VCaP (cell line): ENCODE data around the gene FMOD.

ENCODE experiments used
- H3K27ac ChIP-seq: fragments of 450-650 bp; 2 replicates; pipeline ENCODE4 v1.5.1; 2017
- CTCF ChIP-seq: fragments of 450-650 bp; conservative IDR thresholded peaks from 2 replicates; pipeline ENCODE4 v1.5.1; 2017; ENCODE audit warnings: mild to moderate bottlenecking, moderate library complexity

The FMOD gene

GRCh38 chr1:203368624-203369451 lies 17.9 kb upstream of the FMOD start:
- H3K27ac ChIP-seq = no peak overlapping the region
- TF ChIP-seq CTCF = no peak; the same call in 1 of the 2 replicates

DNA sequence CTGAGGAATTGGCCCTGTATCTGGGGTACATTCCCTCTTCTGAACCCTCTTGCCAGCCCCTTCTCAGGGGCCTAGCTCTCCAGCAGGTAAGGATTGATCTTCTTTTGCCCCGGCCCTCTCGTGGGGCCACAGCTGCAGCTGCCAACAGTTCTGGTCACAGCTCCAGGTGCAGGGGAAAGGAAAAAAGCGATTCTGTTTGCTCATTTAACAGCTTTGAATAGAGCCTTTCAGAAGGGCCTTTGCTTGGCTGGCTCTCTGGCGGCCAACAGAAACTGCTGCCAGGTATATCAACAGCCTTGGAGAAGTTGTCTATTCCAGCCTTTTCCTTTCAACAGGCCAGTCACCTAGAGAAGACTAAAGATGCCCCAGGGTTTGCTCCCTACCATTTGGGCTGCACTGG lies 16.1 kb upstream of the FMOD start:
- H3K27ac ChIP-seq = no peak overlapping the region
- TF ChIP-seq CTCF = no peak

DNA sequence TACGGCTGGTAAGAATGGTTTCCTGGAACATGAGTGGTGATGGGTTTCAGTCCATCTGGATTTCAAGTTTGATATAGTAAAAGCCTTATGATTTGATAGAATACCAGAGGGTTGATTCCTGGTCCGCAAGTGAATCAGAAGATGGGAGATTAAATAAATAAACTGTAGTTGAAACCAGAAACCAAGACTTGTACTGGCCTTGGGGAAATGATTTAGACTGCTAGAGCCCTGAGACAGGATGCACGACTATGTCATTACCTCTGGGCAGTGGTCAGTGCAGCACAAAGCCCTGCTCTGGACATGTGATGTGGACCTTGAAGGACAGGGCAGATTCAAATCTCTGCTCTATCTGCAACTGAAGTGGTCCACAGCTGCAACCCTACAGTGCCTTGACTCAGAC lies 15.6 kb upstream of the FMOD start:
- no peak overlapping the region for H3K27ac ChIP-seq
- TF ChIP-seq CTCF = no peak

GRCh38 chr1:203364806-203365205 lies 13.9 kb upstream of the FMOD start:
- no peak for TF ChIP-seq CTCF
- H3K27ac ChIP-seq = no peak overlapping the region

- no peak overlapping the region for H3K27ac ChIP-seq
- TF ChIP-seq CTCF = no peak
These were observed 13.3 kb upstream of the FMOD start for GRCh38 chr1:203364094-203364801.

- no peak for TF ChIP-seq CTCF
These were observed 11.8 kb upstream of the FMOD start for GRCh38 chr1:203362720-203363025.

DNA sequence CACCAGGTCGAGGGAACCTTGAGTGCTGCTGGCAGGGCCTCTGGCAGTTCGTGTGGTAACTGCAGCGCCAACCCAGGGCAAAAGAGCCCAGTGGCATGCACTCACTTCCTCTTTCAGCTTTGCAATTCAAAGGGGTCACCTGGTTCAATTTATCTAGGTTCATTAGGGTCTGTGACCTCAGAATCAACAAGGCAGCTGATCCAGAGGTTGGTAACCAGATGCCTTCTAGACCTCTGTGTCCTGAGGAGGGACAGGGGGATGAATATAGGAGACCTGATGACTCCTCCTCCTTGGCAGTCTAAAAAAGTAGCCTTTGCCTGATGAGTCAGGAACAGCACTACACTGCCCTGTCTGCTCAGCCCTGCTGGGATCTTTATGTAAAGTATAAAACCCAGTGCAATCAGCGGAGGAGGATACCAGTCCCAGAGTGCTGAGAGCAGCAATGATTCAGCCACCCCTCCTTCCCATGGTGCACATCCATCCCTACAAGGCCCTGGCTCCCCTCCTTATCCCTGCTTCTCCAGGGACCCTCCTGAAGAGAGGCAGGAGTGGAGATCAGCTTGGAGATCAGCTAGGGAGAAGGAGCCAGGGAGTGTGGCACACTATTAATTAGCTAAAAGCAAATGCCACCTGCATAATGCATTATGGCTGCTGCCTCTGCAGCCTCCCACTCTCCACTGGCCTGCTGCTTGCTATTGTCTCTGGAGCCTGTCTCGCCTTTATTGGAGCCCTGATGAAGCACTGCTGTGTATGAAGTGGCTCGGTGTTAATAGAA lies 11.2 kb upstream of the FMOD start:
- TF ChIP-seq CTCF = no peak
- H3K27ac ChIP-seq = no peak overlapping the region

More at GRCh38 chr1:203362720-203363025, 11.8 kb upstream of the FMOD start:
- no peak overlapping the region for H3K27ac ChIP-seq
